Upper lobe of left lung (tissue), 6 donors: ENCODE data around the gene SYNGAP1. TPM values are rescaled to one million over a fixed set of nuclear protein-coding genes. Genes with fewer than 3 reads are reported as not detected.

Source experiments
- ATAC-seq, 2 donors: fragments of 200-7000 bp; cut with Tn5 transposase; one replicate each; pipeline ENCODE4 v1.9.1; 2022; ENCODE audit warnings: mild to moderate bottlenecking in 2 of 2, moderate library complexity in 2 of 2; ENCODE audit not compliant: low FRiP score in 2 of 2
- DNase-seq, 2 donors: peaks; one replicate each; pipeline ENCODE4 v3.0.0-alpha.2; 2019 to 2020
- H3K27ac ChIP-seq, 4 donors: fragments of 200-600 bp; sonication (generic); one replicate each; pipeline ENCODE4 v1.5.1; 2016 to 2019
- H3K27me3 ChIP-seq, 4 donors: fragments of 200-600 bp; sonication (generic); one replicate each; pipeline ENCODE4 v1.5.1; 2017 to 2019
- H3K36me3 ChIP-seq, 4 donors: fragments of 200-600 bp; sonication (generic); one replicate each; pipeline ENCODE4 v1.5.1; 2016 to 2019
- H3K4me1 ChIP-seq, 4 donors: fragments of 200-600 bp; sonication (generic); one replicate each; pipeline ENCODE4 v1.5.1; 2018 to 2019
- H3K4me3 ChIP-seq, 4 donors: fragments of 200-600 bp; sonication (generic); one replicate each; pipeline ENCODE4 v1.5.1; 2017 to 2019; ENCODE audit warnings: mild to moderate bottlenecking in 2 of 4, moderate library complexity in 1 of 4
- H3K9me3 ChIP-seq, 4 donors: fragments of 200-600 bp; sonication (generic); one replicate each; pipeline ENCODE4 v1.5.1; 2018 to 2019
- CTCF ChIP-seq, 6 experiments: fragments of 450-650 bp in 4 of 6; fragments of 200-600 bp in 2 of 6; sonication (generic) in 2 of 6; IDR thresholded peaks; one replicate each; pipeline ENCODE4 v1.5.1; 2016 to 2019; ENCODE audit warnings: antibody characterized with exemption in 6 of 6
- EP300 ChIP-seq, 4 donors: sonication (generic); formaldehyde crosslinking; IDR thresholded peaks; one replicate each; pipeline ENCODE4 v1.5.1; 2017; ENCODE audit warnings: antibody characterized with exemption in 4 of 4, control low read depth in 2 of 4
- POLR2A ChIP-seq, 4 donors: fragments of 450-650 bp; IDR thresholded peaks; one replicate each; pipeline ENCODE4 v1.5.1; 2016 to 2017; ENCODE audit warnings: antibody characterized with exemption in 4 of 4, mild to moderate bottlenecking in 2 of 4
- POLR2AphosphoS5 ChIP-seq, 2 donors: sonication (generic); formaldehyde crosslinking; IDR thresholded peaks; one replicate each; pipeline ENCODE4 v1.5.1; 2017; ENCODE audit warnings: antibody characterized with exemption in 2 of 2
- WGBS, 2 donors: methylation state at CpG; one replicate each; pipeline ENCODE4 v1.1.5; 2017 to 2018; 5-methylcytosine and 5-hydroxymethylcytosine counted together
- total RNA-seq, 6 donors: library from RNA; depleted of rRNA in 4 of 6; stranded (reverse); fragments of >200 nt in 4 of 6; gene quantifications; one replicate each; pipeline versions ENCODE4 v1.1.0 to v1.2.1, GENCODE V29; 2016 to 2021
- donor health status: DM: no; HTN: no; CAD: no; lungs with moderate emphysema.
- donor health status: DM: no; HTN: yes; CAD: no; lungs with severe emphysema.

SYNGAP1 gene
- total RNA-seq, 6 donors from 2014 or later: 8.2 to 57.6 (median 19.5) TPM

DNA sequence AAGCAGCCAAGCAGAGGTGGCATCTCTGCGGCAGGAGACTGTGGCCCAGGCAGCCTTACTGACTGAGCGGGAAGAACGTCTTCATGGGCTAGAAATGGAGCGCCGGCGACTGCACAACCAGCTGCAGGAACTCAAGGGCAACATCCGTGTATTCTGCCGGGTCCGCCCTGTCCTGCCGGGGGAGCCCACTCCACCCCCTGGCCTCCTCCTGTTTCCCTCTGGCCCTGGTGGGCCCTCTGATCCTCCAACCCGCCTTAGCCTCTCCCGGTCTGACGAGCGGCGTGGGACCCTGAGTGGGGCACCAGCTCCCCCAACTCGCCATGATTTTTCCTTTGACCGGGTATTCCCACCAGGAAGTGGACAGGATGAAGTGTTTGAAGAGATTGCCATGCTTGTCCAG is 15.0 kb upstream of the SYNGAP1 start:
- H3K36me3 ChIP-seq: peaks cover 0 to 9% (median 0%) of the 10 kb centered on the region in 4 donors
- no peak for TF ChIP-seq EP300 (IDR thresholded peaks at IDR 0.05)
- no peak for DNase-seq
- no peaks in the 10 kb centered on the region for H3K9me3 ChIP-seq
- H3K27ac ChIP-seq: no peak overlapping the region
- ATAC-seq: no peak
- H3K27me3 ChIP-seq: no peaks in the 10 kb centered on the region
- 93 to 97% methylated on average over 16 to 17 of the region's 17 CpGs for WGBS, 2 donors
- H3K4me3 ChIP-seq: no peak overlapping the region
- peaks cover 0 to 6% (median 0%) of the 10 kb centered on the region in 4 donors for H3K4me1 ChIP-seq

DNA sequence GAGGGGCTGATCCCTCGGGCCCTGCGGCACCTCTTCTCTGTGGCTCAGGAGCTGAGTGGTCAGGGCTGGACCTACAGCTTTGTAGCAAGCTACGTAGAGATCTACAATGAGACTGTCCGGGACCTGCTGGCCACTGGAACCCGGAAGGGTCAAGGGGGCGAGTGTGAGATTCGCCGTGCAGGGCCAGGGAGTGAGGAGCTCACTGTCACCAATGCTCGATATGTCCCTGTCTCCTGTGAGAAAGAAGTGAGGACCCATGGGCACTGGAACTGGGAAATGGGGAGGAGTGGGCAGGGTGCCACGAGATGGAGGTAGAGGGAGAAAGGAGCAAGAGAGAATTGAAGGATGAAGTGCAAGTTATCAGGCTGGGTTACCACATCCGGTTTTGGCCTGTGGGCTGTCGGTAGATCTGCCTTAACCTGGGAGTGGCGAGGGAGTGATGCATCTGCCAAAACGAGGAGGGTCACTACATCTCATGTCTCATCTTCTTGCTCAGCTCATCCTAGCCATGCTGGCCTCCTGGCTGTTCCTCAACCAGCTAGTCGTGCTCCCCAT is 14.4 kb upstream of the SYNGAP1 start:
- no peak for DNase-seq
- TF ChIP-seq POLR2A (IDR thresholded peaks at IDR 0.05): no peak
- no peak for TF ChIP-seq CTCF (IDR thresholded peaks at IDR 0.05)
- TF ChIP-seq POLR2AphosphoS5 (IDR thresholded peaks at IDR 0.05): no peak
- no peak for TF ChIP-seq EP300 (IDR thresholded peaks at IDR 0.05)
- Histone ChIP-seq H3K27me3 (no peaks in the 10 kb centered on the region), H3K36me3 (peaks cover 0 to 9% (median 0%) of the 10 kb centered on the region in 4 donors), H3K4me1 (peaks cover 0 to 7% (median 0%) of the 10 kb centered on the region in 4 donors), H3K9me3 (no peaks in the 10 kb centered on the region), H3K27ac (no peak overlapping the region), H3K4me3 (no peak overlapping the region)
- no peak for ATAC-seq
- 87 to 92% methylated on average over 12 to 15 of the region's 15 CpGs for WGBS, 2 donors

GRCh38 chr6:33406126-33406525 is 13.7 kb upstream of the SYNGAP1 start:
- Histone ChIP-seq H3K27ac (no peak overlapping the region), H3K4me3 (no peak overlapping the region), H3K9me3 (no peaks in the 10 kb centered on the region), H3K36me3 (peaks cover 0 to 9% (median 0%) of the 10 kb centered on the region in 4 donors), H3K4me1 (peaks cover 0 to 7% (median 0%) of the 10 kb centered on the region in 4 donors), H3K27me3 (no peaks in the 10 kb centered on the region)
- DNase-seq (no peak), ATAC-seq (no peak)
- TF ChIP-seq POLR2AphosphoS5 (IDR thresholded peaks at IDR 0.05) (no peak), EP300 (IDR thresholded peaks at IDR 0.05) (no peak), CTCF (IDR thresholded peaks at IDR 0.05) (no peak)
- WGBS, 2 donors: 96 to 99% methylated on average over 15 to 17 of the region's 17 CpGs

GRCh38 chr6:33407132-33407718 is 12.6 kb upstream of the SYNGAP1 start:
- DNase-seq: no peak
- Histone ChIP-seq H3K9me3 (no peaks in the 10 kb centered on the region), H3K36me3 (peaks cover 0 to 9% (median 2%) of the 10 kb centered on the region in 4 donors), H3K4me3 (no peak overlapping the region), H3K27ac (no peak overlapping the region), H3K27me3 (no peaks in the 10 kb centered on the region), H3K4me1 (peaks cover 9 to 18% (median 9%) of the 10 kb centered on the region in 4 donors)
- ATAC-seq: no peak
- 82 to 84% methylated on average over 5 of the region's 5 CpGs for WGBS, 2 donors
- TF ChIP-seq POLR2AphosphoS5 (IDR thresholded peaks at IDR 0.05) (no peak), CTCF (IDR thresholded peaks at IDR 0.05) (peak in 2 of 6 experiments; percentile 13 to 34)

- Histone ChIP-seq H3K36me3 (peaks cover 6 to 32% (median 21%) of the 10 kb centered on the region in 4 donors), H3K27me3 (no peaks in the 10 kb centered on the region), H3K27ac (peak overlapping the region; percentile 96 to 99 (median 98)), H3K4me1 (peaks cover 13 to 27% (median 16%) of the 10 kb centered on the region in 4 donors), H3K9me3 (no peaks in the 10 kb centered on the region), H3K4me3 (peak overlapping the region; percentile 81 to 99 (median 87))
- TF ChIP-seq POLR2AphosphoS5 (IDR thresholded peaks at IDR 0.05) (peak; percentile 80 to 83), POLR2A (IDR thresholded peaks at IDR 0.05) (peak in 3 of 4 donors; percentile 40 to 72 (median 44)), EP300 (IDR thresholded peaks at IDR 0.05) (peak in 1 of 4 donors; percentile 68), CTCF (IDR thresholded peaks at IDR 0.05) (no peak)
- ATAC-seq (peak; percentile 94 to 95), DNase-seq (peak; percentile 98 to 100)
- WGBS, 2 donors: 0 to 1% methylated on average over 21 to 36 of the region's 65 CpGs
These were observed 9.7 kb upstream of the SYNGAP1 start for GRCh38 chr6:33410050-33410710.
